HG03571 (cell line): ENCODE measurements around the gene CCN2.

Experiments used
- ATAC-seq: cut with Tn5 transposase; IDR thresholded peaks from one replicate; pipeline ENCODE4 v1.9.1; 2021; ENCODE audit not compliant: unreplicated experiment

The CCN2 gene

GRCh38 chr6:131967948-131968347 lies 16.8 kb upstream of the CCN2 start:
- no peak for ATAC-seq

DNA sequence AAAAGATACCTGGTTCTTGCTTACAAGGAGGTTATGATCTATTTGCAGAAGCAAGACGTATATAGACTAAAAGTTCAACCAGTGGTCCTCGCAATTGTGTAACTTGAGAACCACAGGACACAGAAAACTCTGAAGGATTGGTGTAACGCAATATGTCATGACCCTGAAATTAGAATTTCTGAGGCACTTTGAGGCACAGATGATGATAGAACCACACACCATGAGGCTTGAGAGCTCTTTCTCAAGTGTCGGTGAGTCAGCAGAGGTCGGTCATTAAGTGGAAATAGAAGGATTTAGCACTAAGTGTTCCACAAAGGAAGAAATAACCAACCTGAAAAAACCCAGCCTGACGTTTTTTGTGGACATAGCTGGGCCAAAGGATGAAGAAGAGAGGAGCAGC lies 15.3 kb upstream of the CCN2 start:
- ATAC-seq: no peak

DNA sequence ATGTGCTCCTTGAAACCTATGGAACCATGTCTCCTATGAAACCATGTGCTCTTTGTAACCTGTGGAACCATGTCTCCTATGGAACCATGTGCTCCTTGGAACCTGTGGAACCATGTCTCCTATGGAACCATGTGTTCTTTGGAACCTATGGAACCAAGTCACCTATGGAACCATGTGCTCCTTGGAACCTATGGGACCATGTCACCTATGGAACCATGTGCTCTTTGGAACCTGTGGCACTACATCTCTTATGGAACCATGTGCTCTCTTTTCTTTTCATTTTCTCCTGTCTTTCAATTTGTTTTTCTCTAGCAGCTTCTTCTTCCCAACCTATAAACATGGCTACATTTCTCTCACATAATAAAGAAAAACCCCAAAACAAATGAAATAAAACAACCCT lies 11.9 kb upstream of the CCN2 start:
- ATAC-seq: no peak

DNA sequence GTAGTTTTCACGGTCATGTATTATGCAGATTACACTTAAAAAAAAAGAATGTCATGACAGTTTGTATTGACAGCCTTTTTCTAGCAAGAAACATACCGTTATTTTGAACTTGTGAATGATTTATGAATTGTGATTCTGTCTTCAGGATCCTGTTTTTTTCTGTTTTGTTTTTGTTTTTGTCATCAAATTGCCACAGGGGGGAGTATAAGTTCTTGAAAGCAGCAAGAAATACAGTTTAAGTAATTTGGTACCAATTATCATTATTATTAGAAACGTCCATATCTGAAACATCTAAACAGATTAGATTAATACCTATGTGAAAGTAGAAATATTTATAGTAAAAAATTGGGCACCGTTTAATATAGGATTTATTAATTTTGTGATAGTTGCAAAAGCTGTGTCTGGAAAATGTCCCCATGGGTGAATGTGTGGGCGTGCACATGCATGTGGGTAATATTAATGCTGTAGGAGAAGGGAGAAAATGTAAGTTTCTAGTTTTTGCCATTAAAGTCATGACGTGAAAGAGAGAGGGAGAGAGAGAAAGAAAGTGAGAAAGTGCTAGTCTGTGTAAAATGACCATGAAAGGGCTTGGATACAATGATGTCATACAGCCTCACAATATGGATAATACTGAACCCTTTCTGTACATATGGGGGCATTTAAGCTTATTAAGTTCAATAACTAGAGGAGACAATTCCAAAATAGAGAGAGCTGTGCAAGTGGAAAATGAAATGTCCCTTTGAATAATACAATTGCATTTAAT lies 9.4 kb upstream of the CCN2 start:
- no peak for ATAC-seq

- no peak for ATAC-seq
These were observed 7.6 kb upstream of the CCN2 start for GRCh38 chr6:131958542-131959470.

DNA sequence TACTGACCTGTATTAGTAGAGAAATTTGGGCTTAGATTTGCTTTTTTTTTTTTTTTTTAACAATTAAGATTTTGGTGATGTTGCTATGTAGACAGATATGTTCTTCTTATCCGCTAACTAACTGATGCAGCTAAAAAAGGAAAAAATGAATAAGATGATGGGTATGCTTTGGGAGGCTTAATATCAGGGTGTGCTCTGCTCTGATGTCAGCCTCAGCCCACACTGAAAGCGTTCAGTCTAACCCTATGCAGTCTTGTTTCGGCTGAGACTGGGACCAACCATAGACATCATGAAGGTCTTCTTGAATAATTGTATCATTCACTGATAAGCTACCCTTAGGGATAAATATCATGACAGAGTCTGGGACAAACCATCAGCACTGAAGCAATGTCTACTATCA lies 6.9 kb upstream of the CCN2 start:
- no peak for ATAC-seq

DNA sequence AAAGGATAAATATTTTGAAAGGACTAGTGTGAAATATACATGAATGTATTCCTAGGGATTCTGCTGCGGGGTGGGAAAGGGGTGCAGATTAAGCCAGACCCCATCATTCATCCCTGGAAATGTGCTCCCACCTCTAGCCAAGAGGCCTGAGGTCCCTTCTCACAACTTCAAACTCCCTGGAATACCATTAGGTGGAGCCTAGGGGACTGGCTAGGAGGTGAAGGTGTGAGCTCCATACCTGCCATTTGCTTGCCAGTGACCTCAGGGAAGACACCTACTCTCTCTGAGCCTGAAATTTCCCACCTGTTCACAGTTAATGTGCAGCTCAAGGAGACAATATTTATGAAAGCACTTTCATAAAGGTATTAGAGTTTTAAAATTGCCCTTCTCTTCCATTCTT lies 4.7 kb upstream of the CCN2 start:
- ATAC-seq: no peak

GRCh38 chr6:131955192-131955591 lies 4.0 kb upstream of the CCN2 start:
- no peak for ATAC-seq

GRCh38 chr6:131954775-131955107 lies 3.6 kb upstream of the CCN2 start:
- ATAC-seq: no peak

GRCh38 chr6:131954059-131954774 lies 3.0 kb upstream of the CCN2 start:
- no peak for ATAC-seq

- no peak for ATAC-seq
These were observed 1.8 kb upstream of the CCN2 start for GRCh38 chr6:131952886-131953509.

DNA sequence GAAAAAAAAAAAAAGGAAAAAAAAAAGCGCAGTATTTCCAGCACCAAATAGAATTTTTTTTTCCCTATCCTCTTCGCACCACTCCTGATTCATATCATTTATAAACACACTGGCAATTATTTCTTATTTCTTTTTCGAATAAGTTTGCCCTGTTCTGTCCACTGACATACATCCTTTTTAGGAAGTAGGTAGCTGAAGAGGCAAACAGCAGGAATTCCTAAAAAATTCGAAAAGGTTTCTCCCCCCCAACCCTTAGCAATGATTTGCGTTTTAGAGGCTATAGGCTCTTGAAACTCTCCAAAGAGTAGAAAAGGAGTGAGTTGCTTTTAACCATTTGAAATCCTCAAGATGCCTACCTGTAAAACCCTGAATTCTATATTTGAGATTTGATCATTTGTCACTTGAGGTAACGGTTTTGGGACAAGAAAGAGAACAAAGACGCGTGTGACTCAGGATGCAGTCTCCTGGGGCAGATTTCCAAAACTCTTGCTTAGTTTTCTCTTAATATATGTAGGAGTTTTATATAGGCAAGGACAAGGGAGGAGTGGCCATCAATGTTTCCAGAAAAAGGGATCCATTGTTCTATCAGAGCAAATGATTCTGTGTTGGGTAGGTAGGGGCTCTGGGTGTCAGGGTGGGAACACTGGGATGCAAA lies 531 bp upstream of the CCN2 start:
- ATAC-seq: no peak

DNA sequence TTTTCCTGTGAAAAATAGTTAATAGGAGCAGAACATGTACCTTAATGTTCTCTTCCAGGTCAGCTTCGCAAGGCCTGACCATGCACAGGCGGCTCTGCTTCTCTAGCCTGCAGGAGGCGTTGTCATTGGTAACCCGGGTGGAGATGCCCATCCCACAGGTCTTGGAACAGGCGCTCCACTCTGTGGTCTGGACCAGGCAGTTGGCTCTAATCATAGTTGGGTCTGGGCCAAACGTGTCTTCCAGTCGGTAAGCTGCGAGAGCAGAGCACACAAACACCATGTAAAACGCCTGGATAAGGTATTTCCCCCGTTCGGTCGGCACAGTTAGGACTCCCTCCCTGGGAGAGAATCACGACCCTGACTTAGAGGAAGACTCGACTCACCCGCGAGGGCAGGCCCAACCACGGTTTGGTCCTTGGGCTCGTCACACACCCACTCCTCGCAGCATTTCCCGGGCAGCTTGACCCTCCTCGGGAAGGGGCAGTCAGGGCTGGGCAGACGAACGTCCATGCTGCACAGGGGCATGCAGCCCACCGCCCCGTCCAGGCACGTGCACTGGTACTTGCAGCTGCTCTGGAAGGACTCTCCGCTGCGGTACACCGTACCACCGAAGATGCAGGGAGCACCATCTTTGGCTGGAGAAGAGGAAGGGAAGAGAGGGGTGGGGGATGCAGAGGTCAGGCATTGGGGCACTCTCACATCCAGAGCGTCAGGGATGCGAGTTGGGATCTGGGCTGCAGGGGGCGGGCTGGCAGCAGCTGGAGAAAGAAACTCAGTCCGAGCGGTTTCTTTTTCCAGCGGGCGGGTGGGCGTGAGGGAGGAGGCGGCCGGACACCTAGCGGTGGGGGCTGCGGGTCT lies 1.0 kb downstream of the CCN2 start:
- no peak for ATAC-seq

GRCh38 chr6:131949620-131949908 lies 1.6 kb downstream of the CCN2 start:
- no peak for ATAC-seq

DNA sequence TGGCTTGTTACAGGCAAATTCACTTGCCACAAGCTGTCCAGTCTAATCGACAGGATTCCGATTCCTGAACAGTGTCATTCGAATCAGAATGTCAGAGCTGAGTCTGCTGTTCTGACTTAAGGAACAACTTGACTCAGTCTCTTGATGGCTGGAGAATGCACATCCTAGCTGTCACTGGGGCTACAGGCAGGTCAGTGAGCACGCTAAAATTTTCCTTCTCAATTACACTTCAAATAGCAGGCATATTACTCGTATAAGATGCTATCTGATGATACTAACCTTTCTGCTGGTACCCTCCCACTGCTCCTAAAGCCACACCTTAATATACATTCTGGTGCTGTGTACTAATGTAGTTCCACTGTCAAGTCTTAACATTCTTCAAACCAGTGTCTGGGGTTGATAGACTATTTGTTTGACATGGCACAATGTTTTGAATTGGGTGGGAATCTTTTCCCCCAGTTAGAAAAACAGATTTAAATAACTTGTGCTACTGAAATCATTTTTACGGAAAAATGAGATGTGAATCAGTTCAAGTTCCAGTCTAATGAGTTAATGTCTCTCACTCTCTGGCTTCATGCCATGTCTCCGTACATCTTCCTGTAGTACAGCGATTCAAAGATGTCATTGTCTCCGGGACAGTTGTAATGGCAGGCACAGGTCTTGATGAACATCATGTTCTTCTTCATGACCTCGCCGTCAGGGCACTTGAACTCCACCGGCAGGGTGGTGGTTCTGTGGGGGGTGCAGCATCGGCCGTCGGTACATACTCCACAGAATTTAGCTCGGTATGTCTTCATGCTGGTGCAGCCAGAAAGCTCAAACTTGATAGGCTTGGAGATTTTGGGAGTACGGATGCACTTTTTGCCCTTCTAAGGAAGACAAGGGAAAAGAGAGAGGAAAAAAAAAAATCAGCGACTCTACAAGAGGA lies 2.2 kb downstream of the CCN2 start:
- ATAC-seq: no peak

DNA sequence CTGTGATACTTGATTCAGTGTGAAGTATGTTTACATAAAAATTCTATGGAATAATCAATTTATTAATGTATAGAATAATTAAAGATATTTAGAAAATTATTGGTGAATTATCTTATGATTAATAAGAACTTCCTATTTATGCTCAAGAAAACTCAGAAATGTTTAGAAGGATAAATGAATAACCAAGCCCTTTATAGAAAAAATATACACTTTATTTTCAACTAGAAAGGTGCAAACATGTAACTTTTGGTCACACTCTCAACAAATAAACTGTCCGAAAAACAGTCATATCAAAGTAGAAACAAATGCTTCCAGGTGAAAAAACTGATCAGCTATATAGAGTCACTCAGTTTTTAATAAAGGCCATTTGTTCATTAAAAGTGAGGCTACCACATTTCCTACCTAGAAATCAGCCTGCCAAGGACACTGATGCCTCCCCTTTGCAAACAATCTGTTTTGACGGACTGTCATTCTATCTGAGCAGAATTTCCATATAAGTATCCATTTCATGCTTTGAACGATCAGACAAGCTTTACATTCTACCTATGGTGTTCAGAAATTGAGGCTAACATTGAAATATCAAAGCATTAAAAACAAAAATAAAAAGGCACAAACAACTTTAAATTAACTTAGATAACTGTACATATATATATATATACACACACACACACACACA lies 3.0 kb downstream of the CCN2 start:
- no peak for ATAC-seq

DNA sequence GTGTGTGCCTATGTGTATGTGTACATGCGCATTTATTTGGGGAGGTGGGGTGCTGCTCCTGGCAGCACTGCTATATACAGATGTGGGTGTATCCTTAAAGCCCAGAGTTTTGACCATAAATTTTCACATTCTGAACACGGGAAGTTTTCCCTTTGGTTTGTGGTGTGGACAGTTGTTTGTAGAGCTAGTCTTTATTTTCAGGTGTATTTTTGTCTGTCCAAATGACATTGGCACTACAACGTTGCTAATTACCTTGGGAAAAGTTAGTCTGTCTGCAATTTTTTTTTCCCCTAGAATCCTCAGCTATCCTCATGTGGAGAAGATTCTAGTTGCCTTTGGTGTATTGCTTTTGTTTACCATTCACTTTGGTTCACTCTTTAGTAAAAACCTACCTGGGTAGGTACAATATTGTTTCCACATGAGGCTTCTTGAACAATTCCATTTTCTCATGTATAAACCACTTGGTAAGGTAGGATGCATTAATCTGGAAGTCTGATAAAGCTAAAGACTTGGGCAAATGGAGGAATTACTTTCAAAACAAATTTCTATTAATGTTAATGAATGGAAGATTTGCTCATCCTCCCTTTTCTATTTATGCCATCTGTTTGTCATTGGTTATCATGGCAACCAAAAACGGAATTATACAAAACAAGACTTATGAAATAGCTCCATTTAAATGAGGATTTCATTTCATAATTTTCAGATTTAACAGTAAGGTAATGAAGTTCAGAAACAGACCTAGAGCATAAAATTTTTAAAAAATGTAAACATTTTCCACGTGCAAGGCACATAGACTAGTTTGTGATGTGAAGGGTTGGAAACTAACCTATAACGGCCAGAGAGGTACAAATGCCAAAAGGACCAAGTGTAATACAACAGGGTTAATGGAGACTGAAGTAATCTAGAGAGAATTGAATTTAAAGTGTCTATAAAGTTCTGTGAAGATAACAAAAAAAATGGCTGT lies 3.9 kb downstream of the CCN2 start:
- ATAC-seq: no peak
